GM19372 (cell line): ENCODE measurements around the gene TRAPPC3.
A peak's percentile ranks its signal among the peaks of the same experiment; 100 is the strongest.

Experiments
- ATAC-seq: cut with Tn5 transposase; IDR thresholded peaks from one replicate; pipeline ENCODE4 v1.9.1; 2021; ENCODE audit warnings: mild to moderate bottlenecking, low read depth, moderate library complexity; ENCODE audit not compliant: unreplicated experiment

TRAPPC3 gene

GRCh38 chr1:36107394-36107793 lies 41.9 kb downstream of the TRAPPC3 start:
- no peak for ATAC-seq

- ATAC-seq, result no peak
Measured at GRCh38 chr1:36106269-36106668, 43.0 kb downstream of the TRAPPC3 start.

GRCh38 chr1:36101546-36101945 lies 47.7 kb downstream of the TRAPPC3 start:
- no peak for ATAC-seq

GRCh38 chr1:36100376-36100775 lies 48.9 kb downstream of the TRAPPC3 start:
- no peak for ATAC-seq

- no peak for ATAC-seq
Measured at GRCh38 chr1:36099681-36100341, 49.5 kb downstream of the TRAPPC3 start.

- ATAC-seq, result no peak
Measured at GRCh38 chr1:36098650-36099365, 50.5 kb downstream of the TRAPPC3 start.

GRCh38 chr1:36097693-36098585 lies 51.3 kb downstream of the TRAPPC3 start:
- no peak for ATAC-seq

- no peak for ATAC-seq
Measured at GRCh38 chr1:36096500-36097432, 52.5 kb downstream of the TRAPPC3 start.

GRCh38 chr1:36095760-36096405 lies 53.4 kb downstream of the TRAPPC3 start:
- no peak for ATAC-seq

- no peak for ATAC-seq
Measured at GRCh38 chr1:36094621-36095061, 54.6 kb downstream of the TRAPPC3 start.

GRCh38 chr1:36093929-36094328 lies 55.4 kb downstream of the TRAPPC3 start:
- ATAC-seq, result no peak

- no peak for ATAC-seq
Measured at GRCh38 chr1:36093226-36093625, 56.1 kb downstream of the TRAPPC3 start.

- ATAC-seq, result no peak
Measured at GRCh38 chr1:36092798-36093185, 56.5 kb downstream of the TRAPPC3 start.

GRCh38 chr1:36092166-36092797 lies 57.0 kb downstream of the TRAPPC3 start:
- ATAC-seq, result no peak

- ATAC-seq, result no peak
Measured at GRCh38 chr1:36091698-36092097, 57.6 kb downstream of the TRAPPC3 start.

- no peak for ATAC-seq
Measured at GRCh38 chr1:36091141-36091540, 58.1 kb downstream of the TRAPPC3 start.

GRCh38 chr1:36089393-36090121 lies 59.7 kb downstream of the TRAPPC3 start:
- peak; percentile 6 for ATAC-seq

GRCh38 chr1:36088577-36089392 lies 60.5 kb downstream of the TRAPPC3 start, which contains the start of gene ADPRS:
TSS of gene ADPRS (plus strand) at chr1:36088892. CDS start at chr1:36088905, 13 bp downstream.
- peak; percentile 87 for ATAC-seq
